Stimulated activated CD8-positive, alpha-beta memory T cell treated with anti-CD3 and anti-CD28 coated beads, Interleukin-4, amount 100 ng/mL, for 1 hour (primary cell): ENCODE measurements around the gene AP2S1.
"Not testable (repeated sequence)": the region's sequence is repeated elsewhere in the genome, so short reads cannot be mapped to it uniquely, and the experiment has no call there.

Experiments used
- DNase-seq, 2 donors: peaks; one replicate each; pipeline ENCODE4 v3.0.0-alpha.2; 2020; ENCODE audit warnings: low read depth in 2 of 2, low spot score in 1 of 2

The AP2S1 gene

GRCh38 chr19:46868025-46868802 lies 17.6 kb upstream of the AP2S1 start:
- DNase-seq = no peak

- no peak for DNase-seq
Observed at GRCh38 chr19:46867170-46867569, 16.5 kb upstream of the AP2S1 start.

GRCh38 chr19:46866407-46867136 lies 15.9 kb upstream of the AP2S1 start:
- DNase-seq = no peak

DNA sequence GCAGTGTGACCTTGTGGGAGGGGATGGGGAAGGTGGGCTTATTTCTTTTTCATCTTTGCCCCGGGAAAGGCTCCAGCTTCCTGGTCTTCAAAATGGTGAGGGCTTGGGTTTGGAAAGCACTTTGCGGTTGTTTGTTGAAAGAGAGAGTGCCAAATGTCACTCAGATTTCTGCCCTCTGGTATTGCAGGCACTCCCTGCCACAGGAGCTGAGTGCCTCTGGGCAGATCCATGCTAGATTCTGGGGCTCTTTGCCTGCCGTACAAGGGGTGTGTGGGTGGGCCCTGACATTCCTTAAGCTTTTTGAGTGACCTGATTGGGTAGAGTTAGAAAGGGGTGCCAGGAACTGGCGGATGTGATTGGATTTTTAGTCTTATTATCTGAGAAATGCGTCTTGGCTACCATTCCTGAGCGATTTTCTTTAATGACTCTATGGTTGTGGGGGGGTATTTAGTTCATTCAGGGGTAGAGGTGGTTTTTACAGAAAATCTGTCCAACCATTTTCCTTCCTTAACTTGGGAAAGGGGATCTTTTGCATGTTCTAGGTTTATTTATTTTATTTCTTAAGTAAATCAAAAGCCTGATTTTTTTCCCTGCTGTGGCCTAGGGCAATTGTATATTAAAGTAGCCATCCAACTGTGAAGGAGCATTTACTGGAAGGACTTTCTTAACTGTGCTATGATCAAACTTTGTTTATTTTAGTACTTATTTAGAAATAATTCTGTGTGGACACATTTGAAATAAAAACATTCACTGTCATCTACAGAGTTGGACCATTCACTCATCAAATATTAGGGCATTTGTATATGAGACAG lies 13.4 kb upstream of the AP2S1 start:
- DNase-seq = no peak

GRCh38 chr19:46862974-46863632 lies 12.5 kb upstream of the AP2S1 start:
- no peak for DNase-seq

DNA sequence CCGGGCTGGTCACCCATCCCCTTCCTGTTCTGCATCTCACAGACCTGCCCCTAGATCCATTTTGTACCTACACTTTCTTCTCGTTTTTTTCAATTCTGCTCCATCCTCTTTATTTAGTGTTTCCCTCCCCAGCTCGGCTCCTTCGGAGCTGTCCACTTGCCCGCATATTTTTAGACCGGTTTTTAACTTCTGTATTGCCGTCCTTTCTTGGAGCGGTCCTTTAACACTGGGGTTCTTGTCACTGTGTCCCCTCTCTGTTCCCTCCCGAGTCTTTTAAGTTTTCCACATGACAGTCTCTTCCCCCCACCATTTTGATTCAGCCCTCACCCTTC lies 11.8 kb upstream of the AP2S1 start:
- DNase-seq = no peak

DNA sequence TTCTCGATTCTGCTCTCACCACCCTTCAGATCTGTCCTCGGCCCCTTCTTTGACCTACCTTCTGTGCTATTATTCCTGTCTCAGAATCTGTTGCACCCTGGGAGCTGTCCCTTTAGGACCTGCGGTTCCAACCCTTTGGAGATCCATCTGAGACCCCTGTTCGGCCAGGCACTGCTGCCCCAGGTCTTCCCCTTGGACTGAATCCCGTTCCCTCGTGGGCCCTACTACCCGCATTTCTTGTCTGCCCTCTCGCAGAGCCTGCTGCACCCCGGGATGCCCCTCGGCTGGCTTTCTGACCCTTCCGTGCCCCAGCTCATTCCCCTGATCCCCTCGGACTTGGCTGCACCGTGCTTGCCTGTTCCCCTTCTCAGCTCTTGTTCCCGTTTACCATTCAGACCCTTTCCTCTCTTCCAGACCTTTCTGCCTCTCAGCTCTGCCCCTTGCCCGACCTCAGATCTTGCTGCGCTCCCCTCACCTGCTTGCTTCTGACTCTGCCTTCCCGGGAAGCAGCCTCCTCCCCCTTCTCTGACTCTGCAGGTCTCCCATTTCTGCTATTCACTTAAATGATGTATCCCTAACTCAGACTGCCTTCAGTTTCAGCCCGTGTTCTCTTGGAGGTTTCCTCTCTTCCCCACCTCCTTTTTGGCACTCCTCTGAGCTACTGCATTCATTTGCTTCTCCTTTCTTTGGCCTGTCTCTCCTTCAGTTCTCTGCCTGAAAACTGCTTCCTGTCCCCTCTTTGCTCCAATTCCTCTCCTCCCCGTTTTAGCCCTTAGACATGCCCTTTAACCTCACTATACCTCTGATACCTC lies 11.3 kb upstream of the AP2S1 start:
- DNase-seq = no peak

DNA sequence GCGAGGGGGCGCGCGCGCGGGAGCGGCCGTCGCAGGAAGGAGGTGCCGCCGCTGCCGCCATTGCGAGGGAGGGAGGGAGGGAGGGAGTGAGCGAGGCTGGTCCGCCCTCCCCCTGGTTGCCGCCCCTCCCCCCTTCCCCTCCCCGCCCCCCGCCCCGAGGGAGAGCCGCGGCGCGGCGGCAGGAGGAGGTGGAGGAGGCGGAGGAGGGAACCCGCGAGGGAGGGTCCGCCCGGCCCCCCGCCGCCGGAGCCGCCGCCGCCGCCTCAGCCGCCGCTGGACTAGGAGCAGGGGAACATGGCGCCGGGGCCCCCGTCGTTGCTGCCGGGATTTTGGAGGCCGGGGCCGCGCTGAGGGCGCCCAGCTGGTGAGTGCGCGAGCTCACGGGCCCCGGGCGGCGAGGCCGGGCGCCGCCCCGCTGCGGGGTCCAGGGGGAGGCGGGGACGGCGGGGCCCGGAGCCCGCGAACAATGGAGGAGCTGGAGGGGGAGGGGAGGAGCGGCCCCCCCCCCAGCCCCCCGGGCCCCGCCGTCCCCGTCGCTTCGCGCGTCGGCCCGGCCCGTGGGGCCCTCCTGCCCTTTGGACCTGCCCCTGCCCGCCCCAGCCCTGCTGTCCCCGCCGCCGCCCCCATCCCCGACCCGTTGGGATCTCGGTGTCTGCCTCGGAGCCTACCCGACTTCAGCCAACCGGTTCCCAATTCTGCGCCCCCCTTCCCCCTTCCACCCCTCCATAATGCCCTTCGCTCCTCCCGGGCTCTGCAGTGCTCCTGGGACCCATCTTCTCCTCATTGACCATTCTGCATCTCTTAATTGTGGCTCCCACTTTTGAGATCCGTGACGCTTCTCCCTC lies 10.4 kb upstream of the AP2S1 start, which contains the start of gene ARHGAP35:
ARHGAP35 (plus strand) TSS at position 152 of the 845 bp plus-strand sequence. CDS start 57,679 bp downstream, outside the sequence.
- no peak for DNase-seq

DNA sequence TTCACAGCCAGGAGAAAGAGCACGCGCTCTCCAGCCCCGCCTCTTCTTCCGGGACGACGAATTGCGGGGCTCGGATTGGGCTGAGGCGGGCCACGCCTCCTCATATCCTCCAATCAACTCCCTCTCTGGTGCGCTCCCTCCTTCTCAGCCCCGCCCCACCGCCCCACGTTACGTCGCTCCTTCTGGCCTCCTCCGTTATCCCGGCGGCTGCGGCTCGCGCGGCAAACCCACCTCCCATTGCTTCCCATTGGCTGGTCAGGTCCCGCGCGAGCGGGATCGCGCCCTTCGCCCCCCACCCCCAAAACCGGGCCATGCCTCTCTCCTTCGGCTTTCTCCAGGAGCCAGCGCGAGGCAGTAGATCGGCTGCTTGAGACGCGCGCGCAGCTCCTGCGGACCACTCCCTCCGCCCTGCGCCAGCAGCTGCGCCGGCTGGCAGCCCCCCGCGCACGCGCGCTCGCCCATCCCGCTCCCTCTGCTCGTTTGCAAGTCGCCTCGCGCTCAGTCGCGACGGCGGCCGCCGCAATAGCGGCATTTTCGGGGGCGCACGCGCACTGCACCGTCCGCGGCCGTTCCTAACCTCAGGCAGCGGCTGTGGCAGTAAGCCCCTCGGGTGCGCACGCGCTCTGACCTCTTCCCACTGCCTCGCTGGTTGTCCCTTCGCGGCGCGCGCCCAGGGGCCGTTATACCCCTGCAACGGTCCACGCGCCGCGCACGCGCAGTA lies 9.6 kb upstream of the AP2S1 start:
- peak; percentile 80 to 83 for DNase-seq

DNA sequence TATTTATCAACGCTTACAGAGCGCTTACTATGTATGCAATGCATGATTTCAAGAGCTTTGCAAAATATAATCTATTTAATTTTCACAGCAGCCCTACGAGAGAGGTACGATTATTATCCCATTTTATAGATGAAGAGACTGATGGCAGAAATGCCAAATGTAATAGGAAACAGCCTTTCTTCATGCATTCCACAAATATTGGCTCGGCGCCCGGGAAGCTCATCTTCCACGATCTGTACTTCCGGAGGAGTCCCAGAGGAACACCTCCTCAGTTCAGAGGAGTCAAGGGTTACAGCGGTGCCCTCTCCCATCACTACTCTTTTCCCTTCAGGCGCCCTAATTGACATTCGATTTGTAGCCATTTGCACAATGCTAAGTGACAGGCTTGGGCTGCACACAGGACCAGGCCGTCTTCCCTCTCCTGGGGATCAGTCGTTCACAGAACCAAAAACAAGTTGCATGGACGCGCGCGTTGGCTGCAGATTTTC lies 9.0 kb upstream of the AP2S1 start:
- no peak for DNase-seq

GRCh38 chr19:46856062-46857022 lies 5.7 kb upstream of the AP2S1 start:
- DNase-seq = peak; percentile 70 to 82

- not testable (repeated sequence) for DNase-seq
Observed at GRCh38 chr19:46854698-46855097, 4.1 kb upstream of the AP2S1 start.

DNA sequence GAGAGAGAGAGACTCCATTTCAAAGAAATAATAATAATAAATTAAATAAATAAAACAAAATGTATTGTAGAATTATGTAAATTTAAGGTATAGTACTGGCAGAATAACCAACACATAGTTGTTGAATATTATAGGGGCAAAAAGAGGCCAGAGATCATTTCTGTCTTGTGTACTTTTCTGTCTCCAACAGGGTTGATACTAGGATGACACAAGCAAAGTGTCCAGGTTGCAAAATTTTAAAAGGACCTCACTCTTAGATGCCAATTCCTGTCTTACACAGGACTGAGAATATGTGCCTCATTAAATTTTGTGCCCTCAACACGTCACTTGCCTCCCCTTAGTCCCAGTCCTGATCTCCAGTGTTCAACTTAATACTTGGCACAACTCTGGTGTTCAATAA lies 2.2 kb upstream of the AP2S1 start:
- no peak for DNase-seq

DNA sequence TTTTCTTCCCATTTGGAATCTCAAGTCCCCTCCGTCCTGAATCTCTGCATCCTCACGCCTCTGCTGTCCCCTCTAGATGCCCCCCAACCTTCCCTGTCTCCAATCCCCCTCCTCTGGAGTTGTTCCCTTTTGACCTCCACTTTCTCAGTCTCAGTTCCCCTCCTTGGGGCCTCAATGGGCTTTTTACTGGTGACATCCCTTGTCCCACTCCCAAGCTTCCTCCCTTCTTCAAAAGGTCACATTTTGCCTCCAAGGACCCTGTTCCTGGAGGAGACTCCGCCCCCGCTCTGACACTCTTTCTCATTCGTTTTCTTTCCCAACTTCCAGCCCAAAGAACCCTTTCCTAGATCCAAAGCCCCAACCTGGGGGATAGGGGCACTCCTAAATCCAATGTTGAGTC lies 1.0 kb downstream of the AP2S1 start:
- no peak for DNase-seq

DNA sequence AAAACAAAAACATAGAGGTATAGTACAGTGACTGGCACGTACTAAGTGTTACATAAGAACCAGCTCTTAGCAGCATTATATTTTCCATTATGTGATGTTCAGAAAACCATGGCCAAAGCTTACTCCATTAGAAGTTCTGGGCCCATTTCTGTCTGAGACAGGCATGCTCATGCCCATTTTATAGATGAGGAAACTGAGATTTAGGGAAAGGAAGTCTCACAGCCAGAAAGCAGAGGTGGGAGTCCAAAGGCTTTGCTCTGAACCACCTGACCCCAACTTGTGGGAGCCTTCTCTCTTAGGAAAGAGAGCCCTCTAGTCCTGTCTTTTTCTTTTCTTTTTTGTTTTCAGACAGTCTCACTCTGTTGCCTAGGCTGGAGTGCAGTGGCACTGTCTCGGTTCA lies 2.3 kb downstream of the AP2S1 start:
- no peak for DNase-seq

GRCh38 chr19:46847528-46847927 lies 3.1 kb downstream of the AP2S1 start:
- no peak for DNase-seq

GRCh38 chr19:46845959-46846459 lies 4.6 kb downstream of the AP2S1 start:
- DNase-seq = no peak
